GM12878 (cell line): ENCODE data around the gene P4HA2. TPM values are rescaled to one million over a fixed set of nuclear protein-coding genes. Genes with fewer than 3 reads are reported as not detected.

Source experiments
- ATAC-seq: fragments of 200-7000 bp; cut with Tn5 transposase; 3 replicates; pipeline ENCODE4 v1.9.1; 2020; ENCODE audit warnings: mild to moderate bottlenecking, moderate library complexity
- BruUV-seq: library from RNA; stranded (reverse); fragments of 400-500 nt; replicated peaks from 2 replicates; lab custom pipeline; 2021; lab: Mats Ljungman, UMichigan
- CTCF ChIA-PET: fragments of 300-600 bp; sonication (Branson Sonifier 250); formaldehyde crosslinking; extraction: SDS; loops from one replicate; lab custom pipeline; 2021; ENCODE audit warnings: inconsistent platforms; lab: Yijun Ruan, JAX
- POLR2A ChIA-PET: fragments of 350-600 bp; formaldehyde crosslinking; extraction: SDS; loops from one replicate; lab custom pipeline; 2021; ENCODE audit warnings: inconsistent platforms; lab: Charles Lee
- RAD21 ChIA-PET: fragments of 300-600 bp; sonication (Branson Sonifier 250); formaldehyde crosslinking; loops from one replicate; lab custom pipeline; 2023; ENCODE audit warnings: antibody characterized with exemption; ENCODE audit not compliant: unreplicated experiment; lab: Charles Lee
- SMC1A ChIA-PET: fragments of 300-600 bp; sonication (Branson Sonifier 250); formaldehyde crosslinking; loops from one replicate; lab custom pipeline; 2023; ENCODE audit not compliant: unreplicated experiment, uncharacterized antibody; lab: Charles Lee
- DNase-seq: peaks from one replicate; pipeline ENCODE4 v3.0.0-alpha.2; 2011; ENCODE audit warnings: low read depth, low spot score
- FAIRE-seq: peaks from 3 replicates; lab custom pipeline; 2011; peaks lifted over from hg19 to GRCh38; lab: Jason Lieb, UNC
- H2AFZ ChIP-seq: 2 replicates; pipeline ENCODE4 v1.6.0; 2011; ENCODE audit warnings: low read depth, low read length, control low read depth; ENCODE audit not compliant: control insufficient read depth
- H3K27ac ChIP-seq: 2 replicates; pipeline ENCODE4 v1.5.1; 2011; ENCODE audit warnings: control low read depth; ENCODE audit not compliant: control insufficient read depth, insufficient read depth
- H3K27me3 ChIP-seq, 2 experiments: replicated peaks in 1 of 2; 2 replicates each; pipeline versions ENCODE4 v1.6.0 to v1.6.1; 2011; ENCODE audit warnings: low read length in 1 of 2; ENCODE audit not compliant: control insufficient read depth in 2 of 2, insufficient read depth in 2 of 2
- H3K36me3 ChIP-seq, 2 experiments: 2 replicates each; pipeline ENCODE4 v1.5.1; 2011; ENCODE audit warnings: low read length in 1 of 2; ENCODE audit not compliant: control insufficient read depth in 2 of 2, insufficient read depth in 2 of 2
- H3K4me1 ChIP-seq: 2 replicates; pipeline ENCODE4 v1.6.1; 2011; ENCODE audit warnings: mild to moderate bottlenecking, low read length, moderate library complexity, mixed read lengths; ENCODE audit not compliant: control insufficient read depth, insufficient read depth
- H3K4me2 ChIP-seq: 2 replicates; pipeline ENCODE4 v1.6.0; 2011; ENCODE audit warnings: control low read depth; ENCODE audit not compliant: control insufficient read depth, insufficient read depth
- H3K4me3 ChIP-seq: fragments of 200-600 bp; sonication (generic); 2 replicates; pipeline ENCODE4 v1.5.1; 2016
- H3K79me2 ChIP-seq: 2 replicates; pipeline ENCODE4 v1.6.0; 2011; ENCODE audit warnings: low read length; ENCODE audit not compliant: control insufficient read depth, insufficient read depth
- H3K9ac ChIP-seq: 2 replicates; pipeline ENCODE4 v1.8.0; 2011; ENCODE audit warnings: low read length, control low read depth, mixed read lengths; ENCODE audit not compliant: control insufficient read depth, insufficient read depth
- H3K9me3 ChIP-seq: replicated peaks from 3 replicates; pipeline ENCODE4 v1.5.1; 2011; ENCODE audit warnings: mild to moderate bottlenecking, low read length; ENCODE audit not compliant: control insufficient read depth, insufficient read depth
- H4K20me1 ChIP-seq: 2 replicates; pipeline ENCODE4 v1.6.0; 2011; ENCODE audit not compliant: control insufficient read depth, insufficient read depth
- BACH1 ChIP-seq: fragments of 450-650 bp; IDR thresholded peaks from 2 replicates; pipeline ENCODE4 v1.6.1; 2017; ENCODE audit warnings: mild to moderate bottlenecking, borderline replicate concordance
- BHLHE40 ChIP-seq, 2 experiments: fragments of 450-650 bp in 1 of 2; IDR thresholded peaks; 2 replicates each; pipeline ENCODE4 v1.6.1; 2011 to 2017; ENCODE audit warnings: low read depth in 2 of 2, borderline replicate concordance in 1 of 2, improper control_type of control experiment in 1 of 2, low read length in 1 of 2, mild to moderate bottlenecking in 1 of 2
- EP300 ChIP-seq, 2 experiments: fragments of 150-350 bp in 1 of 2; IDR thresholded peaks; 2 replicates each; pipeline ENCODE4 v1.6.1; 2011 to 2012; ENCODE audit warnings: low read depth in 2 of 2, low read length in 2 of 2, borderline replicate concordance in 1 of 2, improper control_type of control experiment in 1 of 2, inconsistent platforms in 1 of 2; ENCODE audit not compliant: control insufficient read depth in 1 of 2
- NKRF ChIP-seq: fragments of 450-650 bp; conservative IDR thresholded peaks from 2 replicates; pipeline ENCODE4 v1.6.1; 2017; ENCODE audit warnings: mild to moderate bottlenecking, moderate library complexity
- NR2C2 ChIP-seq: IDR thresholded peaks from 2 replicates; pipeline ENCODE4 v1.6.1; 2011; ENCODE audit warnings: borderline replicate concordance, low read depth; ENCODE audit not compliant: control insufficient read depth, insufficient read length
- PKNOX1 ChIP-seq: fragments of 450-650 bp; IDR thresholded peaks from 2 replicates; pipeline ENCODE4 v1.6.1; 2016; ENCODE audit warnings: mild to moderate bottlenecking
- PRDM15 ChIP-seq: fragments of 450-650 bp; formaldehyde crosslinking; IDR thresholded peaks from 2 replicates; pipeline ENCODE4 v1.4.0; 2020; ENCODE audit warnings: mild to moderate bottlenecking, moderate library complexity
- TCF3 ChIP-seq: IDR thresholded peaks from 2 replicates; pipeline ENCODE4 v1.6.1; 2012; ENCODE audit warnings: low read depth, mild to moderate bottlenecking, low read length, borderline replicate concordance; ENCODE audit not compliant: insufficient read depth
- ZNF592 ChIP-seq: fragments of 450-650 bp; IDR thresholded peaks from 2 replicates; pipeline ENCODE4 v1.6.1; 2017; ENCODE audit warnings: mild to moderate bottlenecking, moderate library complexity
- WGBS: methylation state at CpG from one replicate; pipeline ENCODE4 v1.1.6; 2016; ENCODE audit warnings: low lambda C conversion rate; ENCODE audit not compliant: insufficient replicate concordance, insufficient coverage; ENCODE audit errors: missing lambda C conversion rate; 5-methylcytosine and 5-hydroxymethylcytosine counted together
- in situ Hi-C: fragments of 300-500 bp; cut with MboI; formaldehyde crosslinking; loops from 9 replicates; pipeline ENCODE4 v1.14.3; 2018; ENCODE audit warnings: mixed read lengths
- intact Hi-C: fragments of 100-400 bp; cut with micrococcal nuclease; formaldehyde crosslinking; loops from one replicate; pipeline ENCODE4 v1.14.2; 2022; ENCODE audit not compliant: unreplicated experiment
- polyA plus RNA-seq, 11 experiments: library from polyadenylated mRNA; depleted of rRNA in 4 of 11; unstranded in 6 of 11; stranded (reverse) in 5 of 11; fragments of >200 nt; fragmentation: Nextera tagmentation in 4 of 11; fragmentation: Illumina TruSeq in 1 of 11; extraction: Ambion mirVana in 4 of 11; extraction: Trizol in 1 of 11; gene quantifications; 1 replicate in 1 of 11; 2 replicates in 10 of 11; pipeline versions ENCODE4 v1.2.1 to v1.2.3, GENCODE V29; 2011 to 2016; ENCODE audit warnings: inconsistent platforms in 2 of 11, missing spikeins in 2 of 11, low read depth in 1 of 11
- total RNA-seq, 4 experiments: library from RNA; depleted of rRNA in 3 of 4; stranded (reverse); fragments of >200 nt in 3 of 4; fragmentation: Illumina TruSeq in 1 of 4; extraction: Trizol in 1 of 4; gene quantifications; 2 replicates each; pipeline versions ENCODE4 v1.2.1 to v1.2.3, GENCODE V29; 2013 to 2021

The P4HA2 gene
- total and polyA plus RNA-seq, 10 of the 15 experiments (the other 5 are each of a cell fraction or from before 2014, with no cell fraction given), result 4.7 to 10.9 (median 7.5) TPM

GRCh38 chr5:132262882-132263547 lies 35.4 kb upstream of the P4HA2 start:
- Histone ChIP-seq H3K4me2 (no peak overlapping the region), H3K9me3 (no peaks in the 10 kb centered on the region), H4K20me1 (no peaks in the 10 kb centered on the region), H3K27ac (no peak overlapping the region), H3K27me3 (peaks cover 0 to 1% of the 10 kb centered on the region in 2 experiments; a peak in 2 of 4 replicates), H3K4me3 (no peak overlapping the region), H2AFZ (no peak overlapping the region), H3K4me1 (peaks cover 14% of the 10 kb centered on the region), H3K79me2 (no peaks in the 10 kb centered on the region), H3K36me3 (no peaks in the 10 kb centered on the region), H3K9ac (no peak overlapping the region)
- ChIA-PET CTCF (interaction anchor here (1.2 to 11.6 kb wide), 5 partner anchors 10 to 83 kb away, joined by 4 to 117 read pairs (median 9); no protein-coding TSS in a partner anchor), POLR2A (interaction anchor here (0.6 to 1.3 kb wide), 5 partner anchors 23 to 700 kb away, joined by 3 read pairs; no protein-coding TSS in a partner anchor), SMC1A (interaction anchor here (1.3 kb wide), 1 partner anchor 25 kb away, joined by 4 read pairs; no protein-coding TSS in a partner anchor), RAD21 (interaction anchor here (0.6 to 4.8 kb wide), 6 partner anchors 25 to 154 kb away, joined by 3 to 35 read pairs (median 6); partner anchors contain the start of gene SLC22A4)
- intact Hi-C loops (no loop called here), in situ Hi-C loops (no loop called here)
- no TSS peak for BruUV-seq
- no peak for ATAC-seq
- WGBS, result 76% methylated on average over 2 of the region's 2 CpGs
- no peak for DNase-seq
- FAIRE-seq, result no peak
- TF ChIP-seq NKRF (no peak), PRDM15 (CRISPR knock-in tag) (no peak), NR2C2 (no peak), BACH1 (no peak), TCF3 (no peak), BHLHE40 (IDR thresholded peaks at IDR 0.05; ENCODE audit: borderline replicate concordance in 1 of 2, low read depth in 2 of 2, low read length in 1 of 2) (no peak), ZNF592 (no peak), EP300 (IDR thresholded peaks at IDR 0.05; ENCODE audit: borderline replicate concordance in 1 of 2, control insufficient read depth in 1 of 2, low read depth in 2 of 2, low read length in 2 of 2) (no peak), PKNOX1 (no peak)
